ENCODE measurements around the gene POLG. TPM values are rescaled to one million over a fixed set of nuclear protein-coding genes. Genes with fewer than 3 reads are reported as not detected.
A peak's percentile ranks its signal among the peaks of the same experiment; 100 is the strongest.

POLG gene
- polyA plus RNA-seq, 4 donors = 49.9 to 56.6 (median 52.0) TPM

DNA sequence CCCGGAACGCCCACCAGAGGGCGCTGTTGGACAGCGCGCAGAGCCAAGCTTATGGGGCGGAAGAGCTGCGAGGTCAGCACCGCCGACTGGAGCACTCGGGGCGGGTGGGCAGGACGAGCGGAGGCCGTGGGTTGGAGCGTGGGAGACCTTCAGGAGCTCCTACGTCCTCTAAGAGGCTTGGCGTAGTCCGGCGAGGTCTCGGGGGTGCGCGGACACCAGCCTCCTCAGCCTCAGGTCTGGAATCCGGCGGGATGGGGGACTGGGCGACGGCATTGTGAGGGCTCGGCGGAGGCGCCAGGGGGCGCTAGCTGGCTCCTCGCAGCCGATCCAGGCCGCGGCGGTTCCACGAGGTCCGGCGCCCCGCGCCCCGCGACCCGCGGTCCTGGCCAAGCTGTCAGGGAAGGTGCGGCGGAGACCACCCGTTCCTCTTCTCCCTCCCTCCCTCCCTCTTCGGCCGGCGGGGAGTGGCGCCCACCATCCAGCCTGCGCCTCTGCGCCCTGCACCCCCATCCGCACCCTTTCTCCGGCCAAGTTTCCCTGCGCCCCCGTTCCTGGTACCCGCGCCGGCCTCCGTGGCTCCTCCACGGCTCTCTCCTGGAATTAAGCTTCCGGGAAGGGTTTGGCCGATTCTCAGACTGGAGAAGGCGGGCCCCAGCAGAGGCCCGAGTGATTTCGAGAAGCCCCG lies 24.3 kb upstream of the POLG start:
- DNase-seq (ENCODE audit: low read depth in 4 of 4, low spot score in 3 of 4) = peak in 2 of 4 donors; percentile 58 to 89

DNA sequence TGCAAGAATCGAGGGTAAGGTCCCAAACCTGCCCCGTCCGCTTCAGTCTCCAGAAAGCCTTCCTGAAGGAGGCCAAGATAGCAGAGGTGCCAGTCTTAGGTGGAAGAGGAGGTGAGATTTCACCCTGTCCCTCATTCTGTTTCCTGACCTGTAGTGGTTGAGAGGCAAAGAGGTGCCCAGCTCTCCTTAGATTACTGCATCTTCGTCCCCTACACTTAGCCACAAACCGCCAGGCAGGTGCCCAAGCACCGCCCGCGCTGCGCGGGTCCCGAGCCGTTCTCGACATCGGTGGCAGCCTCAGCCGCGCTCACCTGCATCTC lies 23.8 kb upstream of the POLG start:
- no peak for DNase-seq (ENCODE audit: low read depth in 4 of 4, low spot score in 3 of 4)

DNA sequence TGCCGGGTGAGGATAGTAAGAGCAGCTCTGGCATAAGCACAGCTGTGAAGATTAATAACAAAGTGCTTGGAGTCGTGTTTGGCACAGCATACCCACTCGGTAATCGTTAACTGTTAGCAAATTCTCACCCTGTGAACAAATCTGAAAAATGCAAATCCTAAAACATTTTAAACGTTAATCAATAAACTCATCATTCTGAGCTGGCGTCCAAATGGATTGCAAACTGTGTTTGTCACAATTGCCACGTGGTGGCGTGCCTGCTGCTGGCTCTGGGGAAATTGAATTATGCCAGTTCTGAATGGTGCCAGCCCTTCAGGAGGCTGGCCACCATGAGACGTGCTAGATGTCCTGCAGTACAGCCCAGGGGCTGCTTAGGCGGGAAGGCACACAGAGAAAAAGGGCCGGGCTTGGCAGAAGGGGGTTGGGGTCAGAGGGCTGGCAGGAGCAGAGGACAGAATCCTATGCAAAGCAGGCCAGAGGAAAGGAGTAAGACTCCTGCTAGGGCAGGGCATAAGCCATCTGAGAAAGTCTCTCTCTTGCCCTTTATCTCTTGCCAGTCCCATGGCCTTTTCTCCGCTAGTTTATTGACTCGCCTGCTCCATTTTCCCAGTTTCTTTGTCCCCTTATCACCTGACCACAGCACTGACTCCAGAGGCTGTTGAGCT lies 22.1 kb upstream of the POLG start:
- no peak for DNase-seq (ENCODE audit: low read depth in 4 of 4, low spot score in 3 of 4)

DNA sequence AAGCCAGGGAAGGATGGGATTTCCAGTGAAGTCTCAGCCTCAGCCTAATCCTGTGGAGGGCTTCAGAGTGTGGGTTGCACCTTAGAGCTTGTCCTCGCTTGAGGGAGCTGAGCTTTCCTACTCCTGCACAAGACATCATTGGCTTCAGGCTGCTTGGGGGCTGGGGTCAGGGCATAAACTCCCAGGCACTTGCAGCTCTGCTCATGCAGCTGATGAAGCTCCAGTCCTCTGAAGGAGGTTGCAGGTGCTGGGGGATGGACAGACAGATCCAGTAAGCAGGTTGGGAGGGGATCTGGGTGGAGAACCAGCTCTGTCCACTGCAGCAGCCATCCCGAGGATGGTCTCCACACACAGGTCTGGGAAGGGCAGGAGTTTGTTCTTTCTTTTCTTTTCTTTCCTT lies 19.4 kb upstream of the POLG start:
- DNase-seq (ENCODE audit: low read depth in 4 of 4, low spot score in 3 of 4) = no peak

DNA sequence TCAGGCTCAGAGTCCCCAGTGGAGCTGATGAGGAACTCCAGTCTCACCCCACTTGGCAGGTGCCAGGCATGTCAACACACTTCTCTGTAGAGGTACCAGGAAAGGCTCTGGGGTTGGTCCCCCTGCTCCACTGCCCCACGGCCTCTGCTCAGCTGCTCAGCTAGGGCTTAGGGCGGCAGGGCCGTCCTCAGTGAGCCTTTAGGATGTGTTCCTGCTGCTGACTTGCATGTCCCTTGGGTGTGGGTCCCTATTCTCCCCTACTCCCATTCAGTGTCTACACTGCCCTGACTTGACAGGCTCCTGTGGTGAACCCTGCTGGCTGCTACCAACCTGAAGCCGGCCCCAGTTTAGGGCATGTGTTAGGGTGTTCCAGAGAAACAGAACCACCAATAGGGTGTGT lies 17.9 kb upstream of the POLG start:
- no peak for DNase-seq (ENCODE audit: low read depth in 4 of 4, low spot score in 3 of 4)

DNA sequence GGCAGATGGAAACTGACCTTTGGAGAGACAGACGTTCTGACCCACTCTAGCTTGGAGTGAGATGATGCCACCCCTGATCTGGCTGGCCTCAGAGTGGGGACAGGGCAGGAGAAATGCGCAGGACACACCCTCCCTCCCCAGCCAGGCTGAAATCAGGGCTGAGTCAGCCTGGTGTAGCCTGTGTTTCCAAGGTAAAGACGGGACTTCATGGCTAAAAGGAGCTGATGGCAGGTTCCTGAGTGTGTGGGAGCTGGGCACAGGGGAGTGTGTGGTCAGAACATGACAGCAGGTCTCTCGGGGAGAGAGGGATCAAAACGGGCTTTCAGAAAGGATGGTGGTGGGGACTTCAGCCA lies 14.6 kb upstream of the POLG start:
- no peak for DNase-seq (ENCODE audit: low read depth in 4 of 4, low spot score in 3 of 4)

DNA sequence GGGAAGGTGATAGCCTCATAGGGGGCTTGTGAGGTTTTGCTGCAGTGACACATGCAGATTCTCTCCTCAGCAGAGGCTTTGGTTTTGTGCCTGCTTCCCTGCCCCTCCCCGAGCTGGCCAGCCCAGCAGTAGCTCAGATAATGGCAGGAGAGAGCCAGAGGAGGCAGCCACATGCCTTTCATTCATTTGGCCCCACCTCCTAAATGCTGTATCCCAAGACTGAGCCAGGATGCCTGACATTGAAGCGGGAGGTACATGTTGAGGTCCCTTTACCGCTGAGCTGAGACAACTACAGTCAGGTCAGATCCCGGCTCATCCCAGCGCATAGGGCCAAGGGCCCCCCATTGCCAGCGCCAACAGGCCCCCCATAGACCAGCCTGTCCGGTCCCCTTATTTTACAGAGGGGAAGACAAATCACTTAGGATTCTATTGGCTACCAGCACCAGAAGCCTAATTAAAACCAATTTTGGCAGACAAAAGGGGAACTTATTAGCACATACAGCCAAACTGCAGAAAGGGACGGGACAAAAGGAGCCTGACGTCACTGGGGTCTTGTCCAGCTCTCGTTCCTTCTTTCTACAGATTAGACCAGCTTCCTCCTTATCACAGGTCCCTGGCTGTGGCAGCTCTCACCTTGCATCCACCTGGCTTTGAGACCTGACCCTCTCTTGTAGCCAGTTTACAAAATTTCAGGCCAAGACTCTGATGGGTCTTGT lies 12.1 kb upstream of the POLG start:
- DNase-seq (ENCODE audit: low read depth in 4 of 4, low spot score in 3 of 4) = no peak

DNA sequence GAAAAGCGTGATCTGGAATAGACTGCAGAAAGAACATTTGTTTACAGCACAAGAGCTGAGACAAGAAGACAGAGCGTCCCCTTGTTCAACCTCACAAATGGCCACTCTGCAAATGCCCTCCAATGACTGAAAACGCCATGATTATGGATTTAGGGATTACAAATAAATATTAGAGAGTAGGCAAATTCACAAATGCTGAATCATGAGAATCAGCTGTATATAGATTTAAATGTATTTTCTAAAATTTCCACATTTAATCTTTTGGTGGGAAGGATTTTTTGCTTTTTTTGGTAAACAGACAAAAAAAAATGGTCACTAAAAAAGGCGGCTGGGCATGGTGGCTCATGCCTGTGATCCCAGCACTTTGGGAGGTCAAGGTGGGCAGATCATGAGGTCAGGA lies 10.6 kb upstream of the POLG start:
- DNase-seq (ENCODE audit: low read depth in 4 of 4, low spot score in 3 of 4) = no peak

DNA sequence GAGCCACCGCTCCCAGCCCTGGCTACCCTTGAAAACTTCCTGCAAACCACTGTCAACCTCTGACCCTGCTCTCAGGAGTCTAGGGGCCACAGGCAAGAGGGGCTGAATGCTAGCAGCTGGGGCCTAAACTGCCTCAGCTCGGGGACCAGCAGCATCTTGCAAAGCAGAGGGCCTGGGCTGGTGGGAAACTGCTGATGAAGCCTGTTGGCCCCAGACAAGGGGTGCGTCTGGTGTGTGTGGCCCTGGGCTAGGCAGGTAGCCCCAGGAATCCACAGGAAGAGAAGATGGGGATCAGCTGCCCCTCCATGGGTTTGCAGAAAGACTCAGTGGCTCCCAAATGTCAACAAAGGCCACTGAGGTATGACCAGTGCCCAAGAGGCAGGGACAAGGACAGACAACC lies 8.2 kb upstream of the POLG start:
- no peak for DNase-seq (ENCODE audit: low read depth in 4 of 4, low spot score in 3 of 4)

DNA sequence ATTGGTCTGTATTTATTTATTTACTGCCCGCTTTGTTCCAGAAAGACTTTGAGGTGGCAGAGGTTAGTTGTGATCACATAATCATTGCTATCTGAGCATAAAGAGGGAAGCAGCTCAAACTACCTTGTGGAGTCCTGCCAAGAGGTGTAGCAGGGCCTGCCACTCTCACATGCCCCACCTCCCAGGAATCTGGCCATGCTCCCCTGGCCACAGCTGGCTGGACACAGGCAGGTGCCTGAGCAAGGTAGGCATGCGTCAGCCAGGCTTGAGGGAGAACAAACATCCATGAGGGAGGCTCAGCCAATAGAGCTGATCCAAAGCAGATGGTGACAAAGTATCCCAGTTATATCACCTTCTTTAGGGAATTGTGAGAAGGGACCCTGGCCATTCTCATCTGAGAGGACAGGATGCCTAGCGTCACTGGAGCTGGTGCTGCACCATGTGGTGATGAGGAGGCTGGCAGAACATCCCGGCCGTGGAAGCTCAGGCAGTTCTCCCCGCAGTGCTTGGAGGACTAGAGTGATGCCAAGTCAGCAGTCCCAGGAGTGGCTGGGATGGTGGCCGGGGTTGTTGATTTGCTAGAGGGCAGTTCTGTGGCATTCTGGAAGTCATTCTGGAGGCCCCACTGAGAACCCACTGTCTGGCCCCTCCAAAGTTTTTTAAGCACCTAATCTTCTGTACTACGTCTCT lies 6.8 kb upstream of the POLG start:
- DNase-seq (ENCODE audit: low read depth in 4 of 4, low spot score in 3 of 4) = no peak

DNA sequence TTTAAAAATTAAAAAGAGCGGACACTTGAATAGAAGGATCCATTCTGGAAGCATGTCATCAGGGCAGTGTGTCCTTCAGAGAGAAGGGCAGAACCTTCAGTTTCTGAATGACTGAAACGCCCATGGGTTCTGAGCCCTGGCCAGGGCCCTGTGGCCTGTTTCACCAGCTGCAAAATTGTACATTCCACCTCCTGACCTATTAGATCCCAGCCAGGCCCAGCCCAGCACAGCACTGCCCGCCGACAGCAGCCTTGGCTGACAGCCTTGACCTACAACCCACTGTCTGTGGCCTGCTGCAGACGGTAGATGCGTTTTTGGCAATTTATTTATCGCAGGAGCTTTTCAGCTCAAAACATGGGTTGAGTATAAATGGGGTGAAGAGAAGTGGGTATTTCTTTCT lies 5.9 kb upstream of the POLG start:
- DNase-seq (ENCODE audit: low read depth in 4 of 4, low spot score in 3 of 4) = no peak

DNA sequence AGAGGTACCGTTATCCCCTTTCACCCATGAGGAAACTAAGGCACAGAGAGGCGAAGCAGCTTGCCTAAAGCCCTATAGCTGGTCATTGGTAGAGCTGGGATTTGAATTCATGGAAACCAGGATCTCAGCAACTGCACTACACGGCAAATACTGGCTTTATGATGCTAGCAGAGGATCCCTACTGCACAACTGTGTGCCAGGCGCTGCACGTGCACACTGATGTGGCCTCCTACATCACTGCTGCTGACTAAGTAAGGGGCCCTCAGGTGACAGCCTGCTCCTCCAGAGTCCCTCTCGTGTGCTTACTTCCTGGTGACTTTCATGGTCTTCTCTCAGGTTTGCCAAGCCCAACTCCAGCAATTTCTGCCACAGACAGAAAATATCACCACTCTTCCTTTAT lies 3.4 kb upstream of the POLG start:
- DNase-seq (ENCODE audit: low read depth in 4 of 4, low spot score in 3 of 4) = no peak

DNA sequence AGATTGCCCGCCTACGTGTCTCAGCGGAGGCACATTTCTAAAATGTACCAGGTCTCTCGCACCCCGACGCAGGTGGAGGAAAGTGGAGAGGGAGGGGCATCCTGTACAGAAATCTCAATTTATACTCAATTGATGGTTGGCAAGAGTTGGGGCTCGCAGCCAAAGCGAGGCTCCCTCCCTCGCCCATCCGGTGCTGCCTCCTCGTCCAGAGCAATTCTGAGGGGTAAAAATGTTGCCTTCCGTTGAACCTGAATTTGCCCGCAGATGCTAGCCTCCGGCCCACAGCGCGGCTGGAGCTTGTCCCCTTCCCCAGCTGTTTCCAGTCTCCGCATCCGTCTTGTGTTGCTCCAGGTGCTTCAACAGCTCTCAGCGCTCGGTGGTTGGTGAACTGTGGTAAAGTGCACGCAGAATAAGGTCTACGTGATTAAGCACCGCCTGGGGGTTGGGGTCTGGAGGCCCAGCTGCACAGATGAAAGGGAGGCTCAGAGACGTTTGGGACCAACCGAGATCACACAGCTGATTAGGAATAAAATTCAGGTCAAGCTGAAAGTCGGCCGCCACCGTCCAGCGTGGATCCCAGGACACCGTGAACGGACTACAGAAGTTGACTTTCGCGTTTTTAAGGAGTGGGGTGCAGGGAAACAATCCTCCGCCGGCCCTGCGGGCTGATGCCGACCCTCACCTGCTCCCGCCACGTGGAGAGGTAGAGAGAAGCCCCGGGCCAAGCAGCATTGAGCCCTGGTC lies 846 bp upstream of the POLG start:
- DNase-seq (ENCODE audit: low read depth in 4 of 4, low spot score in 3 of 4) = peak in 2 of 4 donors; percentile 18 to 36

DNA sequence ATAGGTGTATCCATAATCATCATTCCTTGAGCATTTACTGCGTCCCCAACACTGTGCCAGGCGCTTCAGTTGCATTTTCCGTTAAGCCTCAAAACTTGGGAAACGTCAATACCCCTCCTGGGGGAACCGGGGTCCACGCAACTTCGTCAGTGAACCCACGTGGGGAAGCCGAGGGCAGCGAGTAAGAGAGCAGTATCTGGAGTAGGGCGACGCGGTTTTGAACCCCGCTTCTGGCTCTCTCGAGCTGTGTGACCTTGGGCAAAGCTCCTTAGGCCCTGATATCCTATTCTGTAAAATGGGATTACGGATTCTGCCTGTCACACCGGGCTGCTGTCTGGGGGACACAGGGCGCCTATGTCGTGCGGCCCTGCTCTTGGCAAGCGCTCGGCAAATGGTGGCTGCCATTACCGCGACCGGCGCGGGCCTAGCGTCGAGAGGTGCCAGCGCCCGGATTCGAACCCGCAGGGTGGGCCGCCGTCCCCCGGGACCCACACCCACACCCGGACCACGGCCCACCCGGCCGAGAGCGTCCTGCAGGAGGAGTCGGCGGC lies 590 bp downstream of the POLG start:
- DNase-seq (ENCODE audit: low read depth in 4 of 4, low spot score in 3 of 4) = peak in 1 of 4 donors; percentile 35

DNA sequence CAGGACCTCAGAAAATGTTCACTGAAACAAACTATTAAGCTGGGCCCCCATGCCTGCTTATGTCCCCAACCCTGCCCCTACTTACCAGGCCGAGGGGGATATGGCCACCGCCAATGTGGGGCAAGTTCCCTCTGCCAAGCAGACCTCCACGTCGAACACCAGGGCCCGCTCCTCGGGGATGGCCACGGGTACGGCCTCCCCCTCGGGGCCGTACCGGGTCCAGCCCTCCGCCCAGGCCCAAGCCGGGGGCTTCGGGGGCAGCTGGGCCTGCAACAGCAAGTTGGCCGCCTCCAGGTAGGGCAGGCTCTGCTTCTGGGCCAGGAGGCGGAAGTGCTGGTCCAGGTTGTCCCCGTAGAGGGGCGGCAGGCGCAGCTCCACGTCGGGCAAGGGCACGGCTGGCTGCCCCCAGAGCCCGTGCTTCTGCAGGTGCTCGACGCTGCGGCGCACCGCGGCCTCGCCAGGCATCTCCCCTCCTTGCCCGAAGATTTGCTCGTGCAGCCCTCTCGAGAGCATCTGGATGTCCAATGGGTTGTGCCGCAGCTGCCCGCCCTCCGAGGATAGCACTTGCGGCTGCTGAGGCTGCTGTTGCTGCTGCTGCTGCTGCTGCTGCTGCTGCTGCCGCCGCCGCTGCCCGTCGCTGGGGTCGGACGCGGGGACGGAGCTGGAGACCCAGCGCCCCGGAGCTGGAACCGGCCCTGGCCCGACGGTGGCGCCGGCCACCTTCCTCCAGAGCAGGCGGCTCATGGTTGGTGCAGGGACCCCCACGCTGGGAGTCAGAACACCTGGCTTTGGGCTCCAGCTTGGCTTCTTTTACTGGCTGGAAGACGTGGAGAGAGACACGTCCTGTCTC lies 1.4 kb downstream of the POLG start:
- DNase-seq (ENCODE audit: low read depth in 4 of 4, low spot score in 3 of 4) = no peak

DNA sequence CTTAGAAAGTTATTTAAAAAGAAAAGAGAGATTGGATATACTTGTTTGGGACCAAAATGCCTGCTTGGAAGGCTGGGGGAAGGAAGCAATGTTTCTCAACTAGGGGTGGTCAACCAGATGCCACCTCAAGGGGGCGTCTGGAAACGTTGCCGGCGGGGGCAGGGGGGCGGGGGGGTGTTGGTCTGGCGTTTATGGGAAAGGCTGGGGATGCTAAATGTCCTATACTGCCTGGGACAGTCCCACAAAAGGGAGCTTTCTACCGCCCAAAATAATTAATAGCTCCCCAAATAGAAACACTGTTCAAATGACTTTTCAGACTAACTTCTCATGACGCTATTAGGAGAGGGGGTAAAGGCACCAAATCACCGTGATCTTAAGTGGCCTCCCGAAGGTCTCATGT lies 2.2 kb downstream of the POLG start:
- DNase-seq (ENCODE audit: low read depth in 4 of 4, low spot score in 3 of 4) = no peak

DNA sequence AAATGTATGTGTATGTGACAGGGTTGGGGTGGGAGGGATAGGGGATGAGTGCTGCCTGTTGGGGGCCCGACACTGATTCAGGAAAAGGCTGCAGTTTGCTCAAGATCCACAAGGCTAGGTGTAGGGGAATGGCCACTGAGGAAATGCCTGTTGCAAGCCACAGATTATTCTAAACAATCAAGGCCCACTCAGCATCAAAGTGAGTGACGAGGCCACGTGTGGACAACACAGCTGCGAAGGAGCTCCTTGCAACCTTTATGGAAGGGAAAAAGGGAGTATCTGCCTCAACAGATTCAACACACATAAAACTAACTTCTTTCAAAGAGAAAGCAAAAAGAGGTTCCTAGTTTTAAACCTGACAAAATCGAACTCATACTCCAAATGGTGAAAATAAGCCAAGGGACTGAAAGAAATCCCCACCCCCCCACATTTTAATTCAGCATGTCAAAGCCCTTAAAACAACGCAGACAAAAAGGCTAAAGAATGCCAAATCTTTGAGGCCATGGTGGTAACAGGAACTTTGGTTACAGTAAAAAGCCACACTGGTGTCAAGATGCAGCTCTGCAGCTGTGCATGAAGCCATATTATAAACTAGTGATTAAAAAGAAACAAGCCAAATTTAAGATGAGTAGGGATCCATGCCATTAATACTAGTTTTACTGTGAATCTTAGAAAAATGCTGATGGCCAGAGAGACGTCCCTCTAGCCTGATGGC lies 3.6 kb downstream of the POLG start:
- DNase-seq (ENCODE audit: low read depth in 4 of 4, low spot score in 3 of 4) = no peak

DNA sequence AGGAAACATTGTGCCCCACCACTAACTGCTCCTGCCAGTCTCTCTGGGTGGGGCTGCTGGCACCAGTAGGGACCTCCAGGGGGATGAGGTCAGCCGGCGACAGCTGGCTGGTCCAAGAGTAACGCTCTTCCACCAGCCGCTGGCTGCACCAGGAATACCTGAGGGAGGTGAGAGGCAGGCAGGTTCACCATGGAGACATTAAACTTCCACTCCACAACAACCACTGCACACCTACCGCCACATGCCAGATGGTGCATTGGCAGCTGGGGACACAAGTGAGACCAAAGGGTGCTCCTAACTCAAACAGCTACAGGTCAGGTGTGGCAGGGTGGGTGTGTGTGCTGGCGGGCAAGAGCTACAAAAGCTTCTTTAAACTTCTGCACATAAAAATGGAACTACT lies 4.5 kb downstream of the POLG start:
- DNase-seq (ENCODE audit: low read depth in 4 of 4, low spot score in 3 of 4) = no peak
